Smooth muscle cell (in vitro differentiated cells): ENCODE measurements around the gene LYST. TPM values are rescaled to one million over a fixed set of nuclear protein-coding genes. Genes with fewer than 3 reads are reported as not detected.

Source experiments
- DNase-seq: peaks from one replicate; lab custom pipeline; 2025; ENCODE audit not compliant: unreplicated experiment; lab: John Stamatoyannopoulos, UW
- H2AFZ ChIP-seq: fragments of 200-600 bp; sonication (generic); 2 replicates; pipeline ENCODE4 v1.6.0; 2016; ENCODE audit warnings: antibody characterized with exemption, low read depth, mild to moderate bottlenecking
- H3F3A ChIP-seq: fragments of 200-600 bp; sonication (generic); 2 replicates; pipeline ENCODE4 v1.6.0; 2017; ENCODE audit warnings: antibody characterized with exemption, low read depth
- H3K27ac ChIP-seq: fragments of 200-600 bp; sonication (generic); 2 replicates; pipeline ENCODE4 v1.5.1; 2016; ENCODE audit warnings: low read depth, mild to moderate bottlenecking
- H3K27me3 ChIP-seq: fragments of 200-600 bp; sonication (generic); 2 replicates; pipeline ENCODE4 v1.6.1; 2016; ENCODE audit warnings: low read depth, mild to moderate bottlenecking
- H3K36me3 ChIP-seq: fragments of 200-600 bp; sonication (generic); 2 replicates; pipeline ENCODE4 v1.5.1; 2016; ENCODE audit warnings: low read depth
- H3K4me1 ChIP-seq: fragments of 200-600 bp; sonication (generic); 2 replicates; pipeline ENCODE4 v1.5.1; 2016; ENCODE audit warnings: low read depth
- H3K4me2 ChIP-seq: fragments of 200-600 bp; sonication (generic); 2 replicates; pipeline ENCODE4 v1.6.0; 2016; ENCODE audit warnings: mild to moderate bottlenecking
- H3K4me3 ChIP-seq: fragments of 200-600 bp; sonication (generic); 2 replicates; pipeline ENCODE4 v1.5.1; 2016; ENCODE audit warnings: mild to moderate bottlenecking
- H3K79me2 ChIP-seq: fragments of 200-600 bp; sonication (generic); 2 replicates; pipeline ENCODE4 v1.6.0; 2016; ENCODE audit warnings: low read depth, mild to moderate bottlenecking
- H3K9ac ChIP-seq: fragments of 200-600 bp; sonication (generic); 2 replicates; pipeline ENCODE4 v1.6.0; 2016; ENCODE audit warnings: low read depth
- H3K9me3 ChIP-seq: fragments of 200-600 bp; sonication (generic); replicated peaks from 2 replicates; pipeline ENCODE4 v1.5.1; 2016; ENCODE audit warnings: low read depth
- H4K20me1 ChIP-seq: fragments of 200-600 bp; sonication (generic); 2 replicates; pipeline ENCODE4 v1.6.0; 2016; ENCODE audit warnings: low read depth
- CTCF ChIP-seq: fragments of 200-600 bp; sonication (generic); IDR thresholded peaks from 2 replicates; pipeline ENCODE4 v1.5.1; 2017; ENCODE audit warnings: borderline replicate concordance, mild to moderate bottlenecking, antibody characterized with exemption; ENCODE audit not compliant: insufficient read depth, poor library complexity, severe bottlenecking
- WGBS: methylation state at CpG from one replicate; pipeline ENCODE4 v1.1.7; 2016; ENCODE audit warnings: low lambda C conversion rate; 5-methylcytosine and 5-hydroxymethylcytosine counted together
- polyA plus RNA-seq: library from polyadenylated mRNA; unstranded; fragments of >200 nt; fragmentation: Nextera tagmentation; extraction: Ambion mirVana; gene quantifications from 2 replicates; pipeline ENCODE4 v1.2.1, GENCODE V29; 2016
- total RNA-seq: library from RNA; depleted of rRNA; stranded (reverse); fragments of >200 nt; gene quantifications from 2 replicates; pipeline ENCODE4 v1.2.3, GENCODE V29; 2014

LYST gene
- total and polyA plus RNA-seq, 2 experiments from 2014 or later: 2.2 to 13.5 TPM

GRCh38 chr1:235661568-235661967 lies 205.1 kb downstream of the LYST start:
- TF ChIP-seq CTCF: no peak
- H3K4me1 ChIP-seq: peaks cover 7% of the 10 kb centered on the region
- H3F3A ChIP-seq: no peaks in the 10 kb centered on the region
- H3K9me3 ChIP-seq: no peaks in the 10 kb centered on the region
- no peaks in the 10 kb centered on the region for H4K20me1 ChIP-seq
- H3K79me2 ChIP-seq: no peaks in the 10 kb centered on the region
- no peaks in the 10 kb centered on the region for H3K27me3 ChIP-seq
- 62% methylated on average over 2 of the region's 2 CpGs for WGBS
- DNase-seq: no peak
- H3K27ac ChIP-seq: no peak overlapping the region
- H3K4me3 ChIP-seq: no peak overlapping the region
- H3K4me2 ChIP-seq: no peak overlapping the region
- H2AFZ ChIP-seq: no peak overlapping the region
- H3K9ac ChIP-seq: no peak overlapping the region
- H3K36me3 ChIP-seq: peaks cover 3% of the 10 kb centered on the region

DNA sequence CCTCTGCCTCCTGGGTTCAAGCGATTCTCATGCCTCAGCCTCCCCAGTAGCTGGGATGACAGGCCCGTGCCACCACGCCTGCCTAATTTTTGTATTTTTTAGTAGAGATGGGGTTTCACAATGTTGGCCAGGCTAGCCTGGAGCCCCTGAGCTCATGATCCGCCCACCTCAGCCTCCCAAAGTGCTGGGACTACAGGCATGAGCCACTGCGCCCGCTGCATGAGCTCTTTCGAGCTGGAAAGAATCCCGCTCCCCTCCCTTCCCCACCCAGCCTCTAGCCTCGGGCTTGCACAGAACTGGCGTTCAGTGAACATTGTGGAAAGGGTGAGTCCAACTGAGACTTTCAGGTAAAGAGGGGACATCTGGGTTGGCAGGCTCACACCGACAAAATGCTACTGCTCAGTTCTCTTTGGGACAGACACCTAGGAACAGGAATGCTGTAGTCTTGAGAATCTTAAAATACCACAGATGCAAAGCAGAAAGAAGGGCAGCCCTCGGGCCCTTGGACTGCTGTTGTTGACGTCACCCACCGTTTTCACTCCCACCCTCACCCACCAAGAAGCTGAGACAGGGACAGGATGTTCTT lies 207.4 kb downstream of the LYST start:
- no peak for DNase-seq
- Histone ChIP-seq H3K9me3 (no peaks in the 10 kb centered on the region), H3K4me3 (no peak overlapping the region), H2AFZ (no peak overlapping the region), H3K27me3 (no peaks in the 10 kb centered on the region), H4K20me1 (no peaks in the 10 kb centered on the region), H3K79me2 (no peaks in the 10 kb centered on the region), H3K36me3 (peaks cover 3% of the 10 kb centered on the region), H3K27ac (no peak overlapping the region), H3K9ac (no peak overlapping the region), H3K4me1 (peaks cover 10% of the 10 kb centered on the region), H3F3A (no peaks in the 10 kb centered on the region), H3K4me2 (no peak overlapping the region)
- 84% methylated on average over 14 of the region's 14 CpGs for WGBS
- no peak for TF ChIP-seq CTCF

DNA sequence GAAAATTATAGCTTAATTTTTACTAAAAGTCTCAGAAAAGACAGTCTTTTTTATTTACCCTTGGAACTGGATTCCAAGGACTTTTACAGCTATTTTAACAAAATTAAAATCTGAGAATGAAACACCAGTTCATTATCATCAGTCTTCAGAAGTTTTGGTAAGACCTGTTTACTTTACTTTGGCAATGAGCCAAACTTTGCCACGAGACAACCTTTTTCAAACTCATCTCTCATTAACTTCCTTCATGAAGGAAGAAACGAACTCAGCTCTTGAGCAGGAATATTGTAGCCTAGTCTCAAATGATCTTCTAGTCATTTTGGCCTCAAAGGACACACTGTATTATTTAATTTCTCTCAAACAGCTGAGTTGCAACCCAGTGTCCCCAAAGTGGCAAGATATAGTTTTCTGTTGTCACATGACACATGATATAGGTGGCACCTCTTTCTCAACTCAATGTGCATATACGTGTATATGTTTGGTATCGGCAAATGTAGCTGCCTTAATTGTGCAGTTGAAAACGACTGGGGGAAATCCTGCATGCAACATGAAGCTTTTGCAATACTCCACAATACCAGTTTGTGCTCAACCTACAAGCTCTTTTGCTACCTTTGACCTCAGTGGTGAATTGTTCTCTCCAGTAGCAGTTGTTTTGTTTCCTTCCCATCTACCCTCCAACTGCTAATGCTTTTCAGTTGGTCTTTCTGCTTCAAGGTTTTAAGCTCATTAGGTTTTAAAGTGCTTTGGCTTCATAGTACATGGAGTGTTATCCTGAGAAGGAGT lies 208.8 kb downstream of the LYST start:
- Histone ChIP-seq H3K27ac (no peak overlapping the region), H3K4me1 (peaks cover 6% of the 10 kb centered on the region), H3F3A (no peaks in the 10 kb centered on the region), H3K4me3 (no peak overlapping the region), H3K36me3 (peaks cover 3% of the 10 kb centered on the region), H3K9me3 (no peaks in the 10 kb centered on the region), H4K20me1 (no peaks in the 10 kb centered on the region), H2AFZ (no peak overlapping the region), H3K27me3 (no peaks in the 10 kb centered on the region), H3K9ac (no peak overlapping the region), H3K79me2 (no peaks in the 10 kb centered on the region), H3K4me2 (no peak overlapping the region)
- no peak for DNase-seq
- WGBS: 91% methylated on average over 5 of the region's 5 CpGs
- no peak for TF ChIP-seq CTCF

DNA sequence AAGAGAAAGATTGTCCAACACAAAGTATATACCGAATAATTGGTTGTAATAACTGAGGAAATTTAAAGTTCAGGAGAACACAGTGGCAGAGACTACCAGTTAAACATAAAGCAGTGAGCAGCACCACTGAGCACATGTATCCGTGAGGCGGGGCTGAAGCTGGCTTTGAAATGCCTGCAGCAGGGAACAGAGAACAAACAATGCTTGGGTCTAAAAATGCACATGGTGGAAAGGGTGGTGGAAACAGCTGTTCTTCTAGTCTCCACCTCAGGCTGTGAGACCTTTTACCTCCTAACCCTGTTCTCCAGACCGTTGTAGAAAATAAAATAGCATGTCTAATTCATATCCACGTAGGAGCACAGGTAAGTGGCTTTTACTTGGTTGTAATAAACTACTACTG lies 209.4 kb downstream of the LYST start:
- Histone ChIP-seq H3K4me2 (no peak overlapping the region), H3K27me3 (peaks cover 4% of the 10 kb centered on the region), H3K27ac (no peak overlapping the region), H3F3A (no peaks in the 10 kb centered on the region), H4K20me1 (no peaks in the 10 kb centered on the region), H2AFZ (no peak overlapping the region), H3K4me3 (no peak overlapping the region), H3K79me2 (no peaks in the 10 kb centered on the region), H3K36me3 (peaks cover under 1% of the 10 kb centered on the region), H3K9me3 (no peaks in the 10 kb centered on the region), H3K9ac (no peak overlapping the region), H3K4me1 (peaks cover 6% of the 10 kb centered on the region)
- no peak for DNase-seq
- WGBS: 87% methylated on average over 5 of the region's 5 CpGs
- no peak for TF ChIP-seq CTCF
